Astrocyte (in vitro differentiated cells and primary cell): ENCODE data around the gene DAAM2.

Source experiments
- EZH2 ChIP-seq: IDR thresholded peaks from 2 replicates; pipeline ENCODE4 v1.6.1; 2012; ENCODE audit warnings: mild to moderate bottlenecking, low read length, inconsistent platforms; ENCODE audit not compliant: insufficient read depth
- TF ChIP-seq, protein P1 (sequence below): IDR thresholded peaks from 2 replicates; pipeline ENCODE4 v1.5.1; 2011; ENCODE audit warnings: low read depth, mild to moderate bottlenecking, inconsistent platforms, low read length, moderate library complexity; ENCODE audit not compliant: insufficient read depth

GRCh38 chr6:39941820-39942219 is 149.6 kb downstream of the DAAM2 start:
- no peak for TF ChIP-seq EZH2
- TF ChIP-seq, protein P1, sequence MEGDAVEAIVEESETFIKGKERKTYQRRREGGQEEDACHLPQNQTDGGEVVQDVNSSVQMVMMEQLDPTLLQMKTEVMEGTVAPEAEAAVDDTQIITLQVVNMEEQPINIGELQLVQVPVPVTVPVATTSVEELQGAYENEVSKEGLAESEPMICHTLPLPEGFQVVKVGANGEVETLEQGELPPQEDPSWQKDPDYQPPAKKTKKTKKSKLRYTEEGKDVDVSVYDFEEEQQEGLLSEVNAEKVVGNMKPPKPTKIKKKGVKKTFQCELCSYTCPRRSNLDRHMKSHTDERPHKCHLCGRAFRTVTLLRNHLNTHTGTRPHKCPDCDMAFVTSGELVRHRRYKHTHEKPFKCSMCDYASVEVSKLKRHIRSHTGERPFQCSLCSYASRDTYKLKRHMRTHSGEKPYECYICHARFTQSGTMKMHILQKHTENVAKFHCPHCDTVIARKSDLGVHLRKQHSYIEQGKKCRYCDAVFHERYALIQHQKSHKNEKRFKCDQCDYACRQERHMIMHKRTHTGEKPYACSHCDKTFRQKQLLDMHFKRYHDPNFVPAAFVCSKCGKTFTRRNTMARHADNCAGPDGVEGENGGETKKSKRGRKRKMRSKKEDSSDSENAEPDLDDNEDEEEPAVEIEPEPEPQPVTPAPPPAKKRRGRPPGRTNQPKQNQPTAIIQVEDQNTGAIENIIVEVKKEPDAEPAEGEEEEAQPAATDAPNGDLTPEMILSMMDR: no peak
